ENCODE results near the gene TMPRSS3.

TMPRSS3 gene

DNA sequence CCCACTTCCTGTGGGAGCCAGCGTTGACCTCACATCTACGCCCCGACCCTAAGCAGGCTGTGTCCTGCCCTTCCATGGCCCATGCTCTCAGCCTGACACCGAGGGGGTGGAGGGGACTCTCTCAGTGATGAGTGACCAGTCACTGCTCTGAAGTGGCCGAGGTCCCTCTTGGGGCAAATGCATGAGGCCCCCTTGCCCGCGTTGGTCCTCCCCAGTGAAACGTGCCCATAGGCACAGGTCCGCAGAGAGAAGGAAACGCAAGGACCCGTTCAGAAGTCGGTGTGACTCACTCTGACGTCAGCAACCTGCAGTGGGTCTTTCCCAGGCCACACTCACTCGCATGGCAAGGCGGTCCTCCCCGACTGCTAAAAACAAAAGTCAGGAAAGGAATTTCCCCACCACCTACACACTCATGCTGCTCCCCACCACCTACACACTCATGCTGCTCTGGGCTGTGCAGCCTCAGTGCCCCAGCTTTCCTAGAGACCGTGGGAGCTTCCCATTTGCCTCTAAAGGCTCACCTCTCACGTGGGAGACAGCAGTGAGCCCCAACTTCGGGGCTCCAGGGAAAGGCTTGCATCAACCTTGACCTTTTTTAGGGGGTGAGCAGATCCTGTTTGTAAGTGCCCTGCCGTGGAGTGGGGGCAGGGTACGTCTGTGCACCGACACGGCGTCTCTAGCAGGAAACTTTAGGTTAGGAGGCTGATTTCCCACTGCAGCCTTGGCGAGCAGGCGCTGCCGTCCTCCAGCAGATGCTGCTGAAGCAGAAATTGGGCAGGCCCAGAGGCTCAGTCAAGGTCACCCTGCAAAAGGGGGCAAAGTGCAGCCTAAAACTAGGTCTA is 19.3 kb upstream of the TMPRSS3 start:
- TF ChIP-seq TCF4 (CRISPR knock-in tag; IDR thresholded peaks at IDR 0.05; ENCODE audit: borderline replicate concordance) (no peak), ZNF565 (CRISPR knock-in tag; conservative IDR thresholded peaks at IDR 0.05; ENCODE audit: low read depth) (no peak), OSR1 (CRISPR knock-in tag; IDR thresholded peaks at IDR 0.05) (no peak), ISL1 (CRISPR knock-in tag; IDR thresholded peaks at IDR 0.05) (no peak), RARB (CRISPR knock-in tag; IDR thresholded peaks at IDR 0.05) (no peak), BACH2 (CRISPR knock-in tag; IDR thresholded peaks at IDR 0.05; ENCODE audit: borderline replicate concordance) (no peak), ZFP30 (CRISPR knock-in tag; IDR thresholded peaks at IDR 0.05) (no peak), POU6F1 (CRISPR knock-in tag; IDR thresholded peaks at IDR 0.05; ENCODE audit: borderline replicate concordance, low read depth) (no peak), ARNTL (CRISPR knock-in tag; IDR thresholded peaks at IDR 0.05; ENCODE audit: borderline replicate concordance, low read depth) (no peak), ZC3H10 (CRISPR knock-in tag; IDR thresholded peaks at IDR 0.05) (no peak), ESRRG (CRISPR knock-in tag; IDR thresholded peaks at IDR 0.05) (no peak), PPARA (CRISPR knock-in tag; IDR thresholded peaks at IDR 0.05; ENCODE audit: borderline replicate concordance) (no peak)
- TF ChIP-seq, protein P1, sequence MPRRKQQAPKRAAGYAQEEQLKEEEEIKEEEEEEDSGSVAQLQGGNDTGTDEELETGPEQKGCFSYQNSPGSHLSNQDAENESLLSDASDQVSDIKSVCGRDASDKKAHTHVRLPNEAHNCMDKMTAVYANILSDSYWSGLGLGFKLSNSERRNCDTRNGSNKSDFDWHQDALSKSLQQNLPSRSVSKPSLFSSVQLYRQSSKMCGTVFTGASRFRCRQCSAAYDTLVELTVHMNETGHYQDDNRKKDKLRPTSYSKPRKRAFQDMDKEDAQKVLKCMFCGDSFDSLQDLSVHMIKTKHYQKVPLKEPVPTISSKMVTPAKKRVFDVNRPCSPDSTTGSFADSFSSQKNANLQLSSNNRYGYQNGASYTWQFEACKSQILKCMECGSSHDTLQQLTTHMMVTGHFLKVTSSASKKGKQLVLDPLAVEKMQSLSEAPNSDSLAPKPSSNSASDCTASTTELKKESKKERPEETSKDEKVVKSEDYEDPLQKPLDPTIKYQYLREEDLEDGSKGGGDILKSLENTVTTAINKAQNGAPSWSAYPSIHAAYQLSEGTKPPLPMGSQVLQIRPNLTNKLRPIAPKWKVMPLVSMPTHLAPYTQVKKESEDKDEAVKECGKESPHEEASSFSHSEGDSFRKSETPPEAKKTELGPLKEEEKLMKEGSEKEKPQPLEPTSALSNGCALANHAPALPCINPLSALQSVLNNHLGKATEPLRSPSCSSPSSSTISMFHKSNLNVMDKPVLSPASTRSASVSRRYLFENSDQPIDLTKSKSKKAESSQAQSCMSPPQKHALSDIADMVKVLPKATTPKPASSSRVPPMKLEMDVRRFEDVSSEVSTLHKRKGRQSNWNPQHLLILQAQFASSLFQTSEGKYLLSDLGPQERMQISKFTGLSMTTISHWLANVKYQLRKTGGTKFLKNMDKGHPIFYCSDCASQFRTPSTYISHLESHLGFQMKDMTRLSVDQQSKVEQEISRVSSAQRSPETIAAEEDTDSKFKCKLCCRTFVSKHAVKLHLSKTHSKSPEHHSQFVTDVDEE (CRISPR knock-in tag; IDR thresholded peaks at IDR 0.05), result no peak
- no peak for ATAC-seq

- ATAC-seq, result no peak
- TF ChIP-seq ZNF8 (CRISPR knock-in tag; IDR thresholded peaks at IDR 0.05) (no peak), ISL1 (CRISPR knock-in tag; IDR thresholded peaks at IDR 0.05) (no peak), CSRNP3 (CRISPR knock-in tag; IDR thresholded peaks at IDR 0.05) (no peak), PPARA (CRISPR knock-in tag; IDR thresholded peaks at IDR 0.05; ENCODE audit: borderline replicate concordance) (no peak), ZNF70 (CRISPR knock-in tag; IDR thresholded peaks at IDR 0.05) (no peak), BACH2 (CRISPR knock-in tag; IDR thresholded peaks at IDR 0.05; ENCODE audit: borderline replicate concordance) (no peak), ZNF565 (CRISPR knock-in tag; conservative IDR thresholded peaks at IDR 0.05; ENCODE audit: low read depth) (no peak), TOX (CRISPR knock-in tag; IDR thresholded peaks at IDR 0.05; ENCODE audit: borderline replicate concordance) (no peak), ZFP3 (CRISPR knock-in tag; IDR thresholded peaks at IDR 0.05) (no peak), GLIS3 (CRISPR knock-in tag; IDR thresholded peaks at IDR 0.05) (no peak), SNAI2 (CRISPR knock-in tag; IDR thresholded peaks at IDR 0.05) (no peak), TCF4 (CRISPR knock-in tag; IDR thresholded peaks at IDR 0.05; ENCODE audit: borderline replicate concordance) (no peak), ARNTL (CRISPR knock-in tag; IDR thresholded peaks at IDR 0.05; ENCODE audit: borderline replicate concordance, low read depth) (no peak), ZFP30 (CRISPR knock-in tag; IDR thresholded peaks at IDR 0.05) (no peak), POU6F1 (CRISPR knock-in tag; IDR thresholded peaks at IDR 0.05; ENCODE audit: borderline replicate concordance, low read depth) (no peak), ZC3H10 (CRISPR knock-in tag; IDR thresholded peaks at IDR 0.05) (no peak)
- TF ChIP-seq, protein P2, sequence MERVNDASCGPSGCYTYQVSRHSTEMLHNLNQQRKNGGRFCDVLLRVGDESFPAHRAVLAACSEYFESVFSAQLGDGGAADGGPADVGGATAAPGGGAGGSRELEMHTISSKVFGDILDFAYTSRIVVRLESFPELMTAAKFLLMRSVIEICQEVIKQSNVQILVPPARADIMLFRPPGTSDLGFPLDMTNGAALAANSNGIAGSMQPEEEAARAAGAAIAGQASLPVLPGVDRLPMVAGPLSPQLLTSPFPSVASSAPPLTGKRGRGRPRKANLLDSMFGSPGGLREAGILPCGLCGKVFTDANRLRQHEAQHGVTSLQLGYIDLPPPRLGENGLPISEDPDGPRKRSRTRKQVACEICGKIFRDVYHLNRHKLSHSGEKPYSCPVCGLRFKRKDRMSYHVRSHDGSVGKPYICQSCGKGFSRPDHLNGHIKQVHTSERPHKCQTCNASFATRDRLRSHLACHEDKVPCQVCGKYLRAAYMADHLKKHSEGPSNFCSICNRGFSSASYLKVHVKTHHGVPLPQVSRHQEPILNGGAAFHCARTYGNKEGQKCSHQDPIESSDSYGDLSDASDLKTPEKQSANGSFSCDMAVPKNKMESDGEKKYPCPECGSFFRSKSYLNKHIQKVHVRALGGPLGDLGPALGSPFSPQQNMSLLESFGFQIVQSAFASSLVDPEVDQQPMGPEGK (CRISPR knock-in tag; IDR thresholded peaks at IDR 0.05; ENCODE audit: borderline replicate concordance), result no peak
- TF ChIP-seq, protein P3, sequence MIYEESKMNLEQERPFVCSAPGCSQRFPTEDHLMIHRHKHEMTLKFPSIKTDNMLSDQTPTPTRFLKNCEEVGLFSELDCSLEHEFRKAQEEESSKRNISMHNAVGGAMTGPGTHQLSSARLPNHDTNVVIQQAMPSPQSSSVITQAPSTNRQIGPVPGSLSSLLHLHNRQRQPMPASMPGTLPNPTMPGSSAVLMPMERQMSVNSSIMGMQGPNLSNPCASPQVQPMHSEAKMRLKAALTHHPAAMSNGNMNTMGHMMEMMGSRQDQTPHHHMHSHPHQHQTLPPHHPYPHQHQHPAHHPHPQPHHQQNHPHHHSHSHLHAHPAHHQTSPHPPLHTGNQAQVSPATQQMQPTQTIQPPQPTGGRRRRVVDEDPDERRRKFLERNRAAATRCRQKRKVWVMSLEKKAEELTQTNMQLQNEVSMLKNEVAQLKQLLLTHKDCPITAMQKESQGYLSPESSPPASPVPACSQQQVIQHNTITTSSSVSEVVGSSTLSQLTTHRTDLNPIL (CRISPR knock-in tag; IDR thresholded peaks at IDR 0.05; ENCODE audit: low read depth), result no peak
- TF ChIP-seq, protein P1 (CRISPR knock-in tag; IDR thresholded peaks at IDR 0.05), result no peak
These were observed 18.7 kb upstream of the TMPRSS3 start for GRCh38 chr21:42414553-42414927.
